ENCODE measurements around the gene AMPH. TPM values are rescaled to one million over a fixed set of nuclear protein-coding genes. Genes with fewer than 3 reads are reported as not detected.
A peak's percentile ranks its signal among the peaks of the same experiment; 100 is the strongest.

AMPH gene
- total RNA-seq, 1 donor from 2014 or later: 1.7 TPM

DNA sequence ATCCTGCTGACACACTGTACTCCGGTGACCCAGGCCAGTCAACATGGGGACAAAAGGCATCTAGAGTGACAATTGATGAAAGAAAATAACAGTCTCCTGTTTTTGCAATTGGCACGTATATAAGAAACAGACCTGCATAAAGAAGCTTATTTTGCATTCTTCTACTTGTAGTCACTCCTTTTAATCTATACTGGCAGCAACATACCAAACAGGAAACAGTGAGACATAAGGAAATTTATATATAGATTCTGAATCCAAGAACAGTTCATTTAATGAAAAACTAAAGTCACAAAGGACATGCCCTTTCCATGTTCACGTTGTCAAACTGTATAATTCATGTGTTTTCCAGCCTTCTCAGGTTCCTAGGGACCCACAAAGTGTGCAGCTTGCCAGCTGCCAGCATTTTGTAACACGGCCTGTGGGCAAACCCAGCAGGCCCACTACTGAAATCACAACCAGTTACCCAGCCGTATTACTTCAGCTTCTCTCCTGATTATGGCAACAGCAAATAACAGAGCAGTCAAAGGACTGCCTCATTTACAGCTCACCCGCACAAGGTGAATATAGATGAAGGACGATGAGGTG, 72.3 kb downstream of the AMPH start:
- intact Hi-C loops (cut with DNase I): no loop called here
- ATAC-seq (ENCODE audit: poor library complexity) (no peak), DNase-seq (no peak)

- intact Hi-C loops (cut with DNase I): no loop called here
- DNase-seq: no peak
- ATAC-seq (ENCODE audit: poor library complexity): no peak
Measured at GRCh38 chr7:38554586-38554985, 76.6 kb downstream of the AMPH start.

- no peak for ATAC-seq (ENCODE audit: poor library complexity)
- no peak for DNase-seq
Measured at GRCh38 chr7:38550836-38551235, 80.3 kb downstream of the AMPH start.

GRCh38 chr7:38548605-38549004, 82.6 kb downstream of the AMPH start:
- ATAC-seq (ENCODE audit: poor library complexity): no peak

More at GRCh38 chr7:38550836-38551235, 80.3 kb downstream of the AMPH start:
- intact Hi-C loops (cut with DNase I): no loop called here

DNA sequence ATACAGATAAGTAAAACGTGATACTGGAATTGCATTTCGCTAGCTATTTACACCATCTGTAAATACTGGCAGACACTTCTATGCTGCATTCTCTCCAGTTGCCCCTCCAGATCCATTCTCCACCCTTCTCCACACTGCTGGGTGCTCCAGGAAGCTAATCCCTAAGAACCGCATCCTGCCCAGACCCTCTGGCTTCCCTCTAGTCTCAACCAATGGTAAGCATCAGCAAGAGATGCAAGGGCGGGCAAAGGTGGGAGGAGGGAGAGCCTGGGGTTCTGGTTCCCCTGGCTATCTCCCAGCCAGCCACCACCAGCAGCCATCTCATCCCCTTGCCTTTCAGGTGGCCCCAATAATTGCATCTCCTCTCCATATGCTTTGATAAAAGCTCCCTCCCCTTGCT, 84.4 kb downstream of the AMPH start:
- DNase-seq (no peak), ATAC-seq (ENCODE audit: poor library complexity) (no peak)

More at GRCh38 chr7:38548605-38549004, 82.6 kb downstream of the AMPH start:
- no peak for DNase-seq
- intact Hi-C loops (cut with DNase I): no loop called here

DNA sequence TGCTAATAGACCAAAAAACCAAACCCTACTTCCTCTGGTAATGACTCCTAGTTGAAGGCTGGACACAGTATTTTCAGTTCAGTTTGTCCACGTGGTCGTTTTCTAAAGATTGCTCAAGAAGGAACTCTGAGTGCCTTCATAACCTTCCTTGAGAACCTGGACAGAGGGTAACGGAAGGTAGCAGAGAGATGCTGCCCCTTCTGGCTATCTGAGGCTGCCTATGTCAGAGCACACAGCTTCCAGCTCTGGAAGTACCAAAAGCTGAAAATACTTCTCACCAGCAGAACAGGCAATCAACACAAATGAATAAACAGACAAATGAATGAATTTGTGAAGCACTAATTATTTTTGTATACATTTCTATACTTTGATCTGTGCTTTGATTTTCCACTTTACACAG, 85.2 kb downstream of the AMPH start:
- intact Hi-C loops (cut with DNase I): no loop called here
- no peak for ATAC-seq (ENCODE audit: poor library complexity)

More for the DNA sequence above, 84.4 kb downstream of the AMPH start:
- intact Hi-C loops (cut with DNase I): no loop called here

GRCh38 chr7:38542156-38542555, 89.0 kb downstream of the AMPH start:
- DNase-seq (no peak), ATAC-seq (ENCODE audit: poor library complexity) (no peak)
- intact Hi-C loops (cut with DNase I): no loop called here

More for the DNA sequence above, 85.2 kb downstream of the AMPH start:
- DNase-seq: no peak

DNA sequence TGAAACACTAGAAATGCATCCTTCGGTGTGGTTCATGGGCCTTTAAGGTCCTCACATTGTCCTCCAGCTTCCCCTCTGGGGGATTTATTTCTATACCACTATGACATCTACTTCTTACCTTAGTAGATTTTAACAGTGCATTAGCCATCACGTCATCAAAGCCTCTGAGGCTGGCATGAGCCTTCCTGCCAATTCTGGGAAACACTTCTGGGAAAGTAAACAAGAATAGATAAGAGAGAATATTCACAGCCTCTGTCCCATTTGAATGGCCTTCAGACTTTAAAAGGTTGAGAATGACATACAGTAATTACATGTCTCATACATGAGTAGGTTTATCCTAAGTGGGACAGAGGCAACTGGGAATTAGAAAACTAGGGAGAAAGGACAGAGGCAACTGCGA, 89.7 kb downstream of the AMPH start:
- peak; percentile 59 for ATAC-seq (ENCODE audit: poor library complexity)
- DNase-seq: no peak
- intact Hi-C loops (cut with DNase I): no loop called here

GRCh38 chr7:38539477-38540081, 91.6 kb downstream of the AMPH start:
- intact Hi-C loops (cut with DNase I): no loop called here
- no peak for ATAC-seq (ENCODE audit: poor library complexity)
- DNase-seq: no peak

DNA sequence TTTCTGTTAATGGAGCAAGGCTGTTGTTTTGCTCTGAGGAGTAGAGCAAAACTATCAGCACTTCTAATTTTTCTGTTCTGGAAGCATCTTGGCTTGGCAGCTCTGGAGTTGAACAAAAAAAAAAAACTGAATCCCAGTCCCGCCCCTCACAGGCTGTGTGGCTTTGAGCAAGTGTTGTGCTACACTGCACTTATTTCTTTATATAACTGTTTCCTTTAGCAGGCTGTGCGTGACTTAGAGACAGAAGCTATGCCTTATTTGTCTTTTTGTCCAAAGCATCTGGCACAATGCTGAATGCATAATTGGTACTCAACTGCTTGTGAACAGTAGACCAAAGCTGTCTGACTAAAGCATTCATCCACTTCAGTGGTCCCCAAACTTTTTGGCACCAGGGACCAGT, 96.1 kb downstream of the AMPH start:
- ATAC-seq (ENCODE audit: poor library complexity): no peak
- no peak for DNase-seq
- intact Hi-C loops (cut with DNase I): no loop called here

GRCh38 chr7:38525857-38526256, 105.3 kb downstream of the AMPH start:
- intact Hi-C loops (cut with DNase I): no loop called here
- DNase-seq (no peak), ATAC-seq (ENCODE audit: poor library complexity) (no peak)

GRCh38 chr7:38524786-38525185, 106.4 kb downstream of the AMPH start:
- ATAC-seq (ENCODE audit: poor library complexity) (no peak), DNase-seq (no peak)
- intact Hi-C loops (cut with DNase I): no loop called here

DNA sequence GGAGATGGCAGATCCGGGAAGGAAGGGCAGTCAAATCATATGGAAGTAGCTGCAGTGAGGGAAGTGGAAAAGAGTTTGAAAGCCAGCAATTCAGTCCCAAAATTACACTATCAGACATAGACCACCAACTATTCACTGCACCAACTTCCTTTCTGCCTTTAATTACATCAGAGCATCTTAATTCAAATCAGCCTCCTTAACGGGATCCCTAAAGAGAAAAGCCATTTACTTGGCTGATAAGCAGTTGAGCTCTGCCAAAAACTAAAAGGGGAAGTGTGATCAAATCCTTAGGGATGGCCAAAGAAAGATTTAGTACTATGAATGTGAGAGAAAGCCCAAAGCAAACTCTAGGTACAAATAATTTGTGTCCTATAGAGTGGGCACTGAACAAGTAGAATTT, 110.4 kb downstream of the AMPH start:
- ATAC-seq (ENCODE audit: poor library complexity): no peak
- intact Hi-C loops (cut with DNase I): no loop called here
- DNase-seq: no peak

DNA sequence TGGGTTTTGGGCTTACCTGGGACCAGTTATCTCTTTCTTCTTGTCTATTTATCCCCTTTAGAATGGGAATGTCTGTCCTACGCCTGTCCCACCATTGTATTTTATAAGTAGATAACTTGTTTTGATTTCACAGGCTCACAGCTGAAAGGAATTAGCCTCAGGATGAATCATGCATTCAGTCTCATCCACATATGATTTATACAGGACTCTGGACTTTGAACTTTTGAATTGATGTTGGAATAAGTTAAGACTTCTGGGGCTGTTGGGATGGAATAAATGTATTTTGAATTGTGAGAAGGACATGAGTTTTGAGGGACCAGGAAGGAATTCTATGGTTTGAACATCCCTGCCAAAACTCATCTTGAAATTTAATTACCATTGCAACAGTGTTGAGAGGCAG, 112.6 kb downstream of the AMPH start:
- intact Hi-C loops (cut with DNase I): no loop called here
- DNase-seq (no peak), ATAC-seq (ENCODE audit: poor library complexity) (no peak)

GRCh38 chr7:38512704-38513103, 118.5 kb downstream of the AMPH start:
- no peak for ATAC-seq (ENCODE audit: poor library complexity)
- no peak for DNase-seq
- intact Hi-C loops (cut with DNase I): no loop called here

- ATAC-seq (ENCODE audit: poor library complexity): no peak
- intact Hi-C loops (cut with DNase I): no loop called here
- DNase-seq: no peak
Measured at GRCh38 chr7:38512291-38512690, 118.9 kb downstream of the AMPH start.

DNA sequence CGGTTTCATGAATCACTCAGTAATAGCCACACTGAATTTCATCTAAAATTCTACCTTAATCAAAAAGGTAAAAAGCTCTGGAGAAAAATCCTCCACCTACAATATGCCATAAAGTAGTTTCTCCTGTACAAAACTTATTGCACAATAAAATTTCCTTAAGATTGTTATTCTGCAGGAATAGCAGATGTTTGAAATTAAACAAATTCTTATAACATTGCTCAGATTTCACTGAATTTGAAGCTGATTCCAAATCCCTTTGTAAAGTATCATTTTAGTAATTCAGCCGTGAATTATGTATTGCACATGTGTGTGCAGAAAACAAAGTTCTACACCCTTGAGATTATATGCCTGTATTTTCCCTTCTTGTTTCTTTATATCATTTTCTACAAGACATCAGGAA, 123.8 kb downstream of the AMPH start:
- intact Hi-C loops (cut with DNase I): no loop called here
- ATAC-seq (ENCODE audit: poor library complexity) (no peak), DNase-seq (no peak)

DNA sequence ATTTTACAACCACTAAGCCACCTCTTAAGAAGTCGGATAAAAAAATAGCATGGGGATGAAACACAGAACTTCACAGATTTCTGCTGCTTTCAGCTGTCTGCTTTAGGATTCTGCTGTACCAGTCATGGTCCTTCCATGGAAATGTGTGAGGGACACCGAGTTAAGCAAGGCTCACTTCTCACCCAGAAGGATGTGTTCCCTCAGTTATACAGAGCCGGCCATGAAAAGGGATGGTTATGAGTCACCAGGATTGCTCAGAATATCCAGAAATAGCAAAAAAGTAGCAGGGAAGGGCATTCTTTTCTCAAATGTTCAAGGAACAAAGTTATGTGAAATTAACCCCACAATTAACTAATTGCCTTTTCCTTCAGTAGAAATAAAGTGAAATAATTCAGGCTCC, 124.4 kb downstream of the AMPH start:
- ATAC-seq (ENCODE audit: poor library complexity): no peak
- intact Hi-C loops (cut with DNase I): no loop called here

DNA sequence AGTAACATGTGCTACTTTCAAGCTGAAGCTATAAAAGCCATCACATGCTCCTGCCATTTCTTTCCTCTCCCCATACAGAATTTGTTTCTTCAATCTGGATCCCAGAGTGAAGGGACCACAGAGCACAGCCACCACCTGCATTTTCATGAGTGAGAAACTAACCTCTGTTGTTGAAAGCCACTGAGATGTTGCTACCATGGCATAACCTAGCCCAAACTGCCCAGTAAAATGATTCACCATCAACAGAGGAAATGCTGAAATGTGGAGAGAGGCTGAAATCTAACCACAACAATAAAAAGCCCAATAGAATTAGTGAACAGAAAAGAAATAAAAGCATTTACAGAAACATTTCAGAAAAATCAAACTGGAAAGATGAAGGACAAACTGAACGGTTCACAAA, 125.2 kb downstream of the AMPH start:
- ATAC-seq (ENCODE audit: poor library complexity): no peak
- intact Hi-C loops (cut with DNase I): no loop called here
- DNase-seq: no peak

More for the DNA sequence above, 124.4 kb downstream of the AMPH start:
- DNase-seq: no peak

DNA sequence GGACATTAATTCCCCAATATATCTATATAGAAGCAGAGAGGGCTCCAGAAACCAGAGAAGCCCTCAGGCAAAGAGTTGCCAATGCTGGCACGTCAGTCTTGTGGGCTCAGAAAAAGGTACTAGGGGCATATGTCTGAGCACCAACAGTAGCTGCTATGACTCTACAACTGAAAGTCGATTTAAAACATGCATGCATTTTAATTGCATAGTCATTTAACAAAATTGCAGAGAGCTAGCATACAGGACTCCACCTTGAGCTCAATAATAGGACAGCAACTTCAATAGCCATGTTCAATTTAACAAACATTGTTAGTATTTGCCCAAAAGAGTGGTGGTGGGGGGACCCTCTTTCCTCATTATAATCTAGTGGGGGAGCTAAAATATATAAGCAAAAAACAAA, 126.5 kb downstream of the AMPH start:
- DNase-seq (no peak), ATAC-seq (ENCODE audit: poor library complexity) (no peak)
- intact Hi-C loops (cut with DNase I): no loop called here

DNA sequence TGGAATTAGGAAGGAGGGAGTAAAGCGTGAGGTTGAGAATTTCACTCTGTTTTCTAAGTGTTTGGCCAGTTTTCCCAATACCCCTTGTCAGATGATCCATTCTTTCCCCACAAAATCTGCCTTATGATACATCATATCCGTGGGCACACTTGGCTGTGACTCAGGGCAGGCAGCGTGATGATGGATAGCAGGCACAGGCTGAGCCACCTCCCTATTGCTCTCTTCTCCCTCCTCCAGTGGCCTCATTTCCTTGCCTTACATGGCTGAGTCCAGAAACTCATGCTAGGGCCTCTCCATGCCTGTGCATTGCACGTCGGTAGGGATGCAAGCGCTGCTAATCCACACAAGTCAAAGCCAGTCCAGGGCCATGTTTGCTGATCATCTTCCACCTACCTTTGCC, 128.3 kb downstream of the AMPH start:
- intact Hi-C loops (cut with DNase I): no loop called here
- ATAC-seq (ENCODE audit: poor library complexity) (no peak), DNase-seq (no peak)
